SW480 (cell line): Measurements from ENCODE around the gene VAMP2.
"Not testable (repeated sequence)": the region's sequence is repeated elsewhere in the genome, so short reads cannot be mapped to it uniquely, and the experiment has no call there.

Experiments used
- DNase-seq: peaks from one replicate; pipeline ENCODE4 v3.0.0-alpha.2; 2016; ENCODE audit warnings: low spot score

Gene VAMP2

GRCh38 chr17:8176197-8176940 is 13.6 kb upstream of the VAMP2 start, which contains the start of gene TMEM107:
Gene TMEM107 (minus strand): TSS chr17:8176380. CDS start chr17:8176286, 94 bp downstream.
- peak; percentile 81 for DNase-seq

- no peak for DNase-seq
Measured at GRCh38 chr17:8175795-8176196, 13.0 kb upstream of the VAMP2 start.

- no peak for DNase-seq
Measured at GRCh38 chr17:8173871-8174322, 11.1 kb upstream of the VAMP2 start.

- peak; percentile 99 for DNase-seq
Measured at GRCh38 chr17:8173056-8173870, 10.5 kb upstream of the VAMP2 start.

- DNase-seq: not testable (repeated sequence)
Measured at GRCh38 chr17:8170186-8170585, 7.4 kb upstream of the VAMP2 start.

- no peak for DNase-seq
Measured at GRCh38 chr17:8167526-8167925, 4.8 kb upstream of the VAMP2 start.

- no peak for DNase-seq
Measured at GRCh38 chr17:8166731-8167130, 4.0 kb upstream of the VAMP2 start.

GRCh38 chr17:8164815-8165131 is 2.0 kb upstream of the VAMP2 start:
- no peak for DNase-seq

- DNase-seq: peak; percentile 84
Measured at GRCh38 chr17:8163978-8164814, 1.4 kb upstream of the VAMP2 start.

GRCh38 chr17:8162997-8163977 is 539 bp upstream of the VAMP2 start:
- no peak for DNase-seq

GRCh38 chr17:8161289-8162232 is 1.2 kb downstream of the VAMP2 start:
- DNase-seq: no peak

GRCh38 chr17:8160741-8161221 is 2.0 kb downstream of the VAMP2 start:
- no peak for DNase-seq

GRCh38 chr17:8160224-8160577 is 2.5 kb downstream of the VAMP2 start:
- no peak for DNase-seq

GRCh38 chr17:8159459-8160223 is 3.1 kb downstream of the VAMP2 start:
- no peak for DNase-seq

- no peak for DNase-seq
Measured at GRCh38 chr17:8159032-8159400, 3.7 kb downstream of the VAMP2 start.

- DNase-seq: peak; percentile 85
Measured at GRCh38 chr17:8158267-8159031, 4.3 kb downstream of the VAMP2 start.

- peak; percentile 100 for DNase-seq
Measured at GRCh38 chr17:8156246-8156992, 6.3 kb downstream of the VAMP2 start.

GRCh38 chr17:8155996-8156245 is 6.8 kb downstream of the VAMP2 start:
- DNase-seq: no peak
